GM23248 (cell line): Measurements from ENCODE around the gene ZNF541.

Experiments used
- EZH2 ChIP-seq: fragments of 200-600 bp; sonication (generic); IDR thresholded peaks from 2 replicates; pipeline ENCODE4 v1.6.1; 2018; ENCODE audit warnings: antibody characterized with exemption, mild to moderate bottlenecking; ENCODE audit not compliant: insufficient read depth, poor library complexity, severe bottlenecking
- EZH2phosphoT487 ChIP-seq: fragments of 200-600 bp; sonication (generic); IDR thresholded peaks from 2 replicates; pipeline ENCODE4 v1.6.1; 2018; ENCODE audit warnings: antibody characterized with exemption, moderate library complexity, mild to moderate bottlenecking, low read depth; ENCODE audit not compliant: insufficient read depth

GRCh38 chr19:47598407-47599349 is 25.7 kb upstream of the ZNF541 start:
- TF ChIP-seq EZH2 (no peak), EZH2phosphoT487 (no peak)
